K562 (cell line): Measurements from ENCODE around the gene ZNF629. TPM values are rescaled to one million over a fixed set of nuclear protein-coding genes. Genes with fewer than 3 reads are reported as not detected.

Experiments
- ARHGAP35 ChIP-seq: fragments of 450-650 bp; IDR thresholded peaks from 2 replicates; pipeline ENCODE4 v1.6.1; 2018; ENCODE audit not compliant: partially characterized antibody
- DMBX1 ChIP-seq: fragments of 250-450 bp; sonication (Bioruptor Pico); IDR thresholded peaks from 2 replicates; pipeline ENCODE4 v1.8.0; 2022; ENCODE audit warnings: inconsistent platforms, mild to moderate bottlenecking, moderate library complexity, borderline replicate concordance
- HDAC3 ChIP-seq: fragments of 450-650 bp; IDR thresholded peaks from 2 replicates; pipeline ENCODE4 v1.6.1; 2018; ENCODE audit warnings: borderline replicate concordance, mild to moderate bottlenecking, moderate library complexity; ENCODE audit not compliant: partially characterized antibody
- KAT7 ChIP-seq: sonication (generic); formaldehyde crosslinking; IDR thresholded peaks from 2 replicates; pipeline ENCODE4 v1.8.0; 2022; ENCODE audit warnings: missing genetic modification reagents, mild to moderate bottlenecking, borderline replicate concordance
- MGA ChIP-seq: fragments of 450-650 bp; IDR thresholded peaks from 2 replicates; pipeline ENCODE4 v1.6.1; 2016; ENCODE audit warnings: mild to moderate bottlenecking, moderate library complexity
- MLX ChIP-seq, 2 experiments: fragments of 450-650 bp in 1 of 2; sonication (generic) in 1 of 2; formaldehyde crosslinking; conservative IDR thresholded peaks; 2 replicates each; pipeline versions ENCODE4 v1.4.0 to v1.8.1; 2020 to 2022; ENCODE audit warnings: mild to moderate bottlenecking in 1 of 2, missing genetic modification reagents in 1 of 2
- SRSF1 ChIP-seq: fragments of 200-400 bp; formaldehyde crosslinking; IDR thresholded peaks from 2 replicates; pipeline ENCODE4 v1.6.1; 2017; ENCODE audit warnings: mild to moderate bottlenecking, low read depth, low read length, moderate library complexity
- TRIM25 ChIP-seq: fragments of 450-650 bp; IDR thresholded peaks from 2 replicates; pipeline ENCODE4 v1.7.0; 2016; ENCODE audit warnings: borderline replicate concordance
- YY1 ChIP-seq, 3 experiments: IDR thresholded peaks; 2 replicates each; pipeline ENCODE4 v1.6.1; 2011; ENCODE audit warnings: low read length in 2 of 3, mild to moderate bottlenecking in 2 of 3, moderate library complexity in 2 of 3, borderline replicate concordance in 1 of 3, control low read depth in 1 of 3, low read depth in 1 of 3; ENCODE audit not compliant: insufficient read depth in 3 of 3, insufficient replicate concordance in 2 of 3, control insufficient read depth in 1 of 3, insufficient read length in 1 of 3; ENCODE audit errors: extremely low read depth in 1 of 3
- ZNF217 ChIP-seq: sonication (generic); formaldehyde crosslinking; IDR thresholded peaks from 2 replicates; pipeline ENCODE4 v1.8.0; 2022; ENCODE audit warnings: mild to moderate bottlenecking, missing genetic modification reagents
- polyA plus RNA-seq, 8 experiments: library from polyadenylated mRNA; depleted of rRNA in 4 of 8; stranded (reverse) in 5 of 8; unstranded in 3 of 8; fragments of >200 nt; fragmentation: Nextera tagmentation in 2 of 8; fragmentation: Illumina TruSeq in 1 of 8; extraction: Ambion mirVana in 2 of 8; extraction: Trizol in 1 of 8; gene quantifications; 2 replicates each; pipeline versions ENCODE4 v1.2.1 to v1.2.3, GENCODE V29; 2011 to 2014; ENCODE audit warnings: inconsistent platforms in 1 of 8, missing spikeins in 1 of 8
- total RNA-seq, 7 experiments: library from RNA; depleted of rRNA in 6 of 7; stranded (reverse); fragments of >200 nt in 6 of 7; fragmentation: Illumina TruSeq in 2 of 7; extraction: Trizol in 2 of 7; gene quantifications; 2 replicates each; pipeline versions ENCODE4 v1.2.1 to v1.2.3, GENCODE V29; 2011 to 2021; ENCODE audit warnings: low replicate concordance in 1 of 7

Gene ZNF629
- total and polyA plus RNA-seq, 9 of the 15 experiments (the other 6 are each of a cell fraction or from before 2014, with no cell fraction given): 0.44 to 18.8 (median 7.4) TPM

- TF ChIP-seq MGA: no peak
- TF ChIP-seq HDAC3: no peak
- TF ChIP-seq YY1 (IDR thresholded peaks at IDR 0.05; ENCODE audit: borderline replicate concordance in 1 of 3, control insufficient read depth in 1 of 3, extremely low read depth in 1 of 3, insufficient read depth in 3 of 3, insufficient read length in 1 of 3, insufficient replicate concordance in 2 of 3, low read depth in 1 of 3, low read length in 2 of 3): peak in 1 of 3 experiments; percentile 40
- 0 out of 2 replicates have a peak, but pooled peaks have one; percentile 4 for TF ChIP-seq KAT7 (CRISPR knock-in tag)
- TF ChIP-seq ZNF217 (CRISPR knock-in tag): no peak
- no peak for TF ChIP-seq MLX (CRISPR knock-in tag; conservative IDR thresholded peaks at IDR 0.05)
- TF ChIP-seq DMBX1: no peak
- no peak for TF ChIP-seq SRSF1
- TF ChIP-seq TRIM25: no peak
- TF ChIP-seq ARHGAP35: no peak
These were observed 791 bp upstream of the ZNF629 start (continued) for GRCh38 chr16:30787613-30788378.
